ENCODE measurements around the gene RASA3. TPM values are rescaled to one million over a fixed set of nuclear protein-coding genes. Genes with fewer than 3 reads are reported as not detected.
"Not testable (repeated sequence)": the region's sequence is repeated elsewhere in the genome, so short reads cannot be mapped to it uniquely, and the experiment has no call there.

RASA3 gene
- total RNA-seq, 1 experiment from 2014 or later, result 18.6 TPM

DNA sequence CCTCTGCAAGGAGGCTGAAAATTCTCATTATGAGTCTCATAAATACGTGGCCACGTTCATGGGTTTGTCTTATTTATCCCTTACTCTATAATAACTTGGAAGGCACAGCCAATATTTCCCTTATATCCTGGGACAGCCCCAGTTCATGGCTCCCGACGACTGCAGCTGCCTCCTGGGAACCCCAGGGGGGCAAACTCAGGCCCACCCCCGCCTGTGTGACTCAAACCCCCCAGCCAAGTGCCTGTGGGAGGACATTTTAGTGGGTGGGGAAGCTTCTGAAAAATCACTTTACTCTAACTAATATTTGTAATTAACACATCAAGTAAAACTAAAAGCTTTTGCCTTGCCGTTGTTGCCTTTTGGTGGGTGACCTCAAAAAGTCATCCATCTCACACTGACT is 14.3 kb downstream of the RASA3 start (continued):
- no peak for TF ChIP-seq SP1 (IDR thresholded peaks at IDR 0.05; ENCODE audit: low read depth)
- TF ChIP-seq, protein P1, sequence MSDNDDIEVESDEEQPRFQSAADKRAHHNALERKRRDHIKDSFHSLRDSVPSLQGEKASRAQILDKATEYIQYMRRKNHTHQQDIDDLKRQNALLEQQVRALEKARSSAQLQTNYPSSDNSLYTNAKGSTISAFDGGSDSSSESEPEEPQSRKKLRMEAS (IDR thresholded peaks at IDR 0.05), result no peak
- no peak for TF ChIP-seq RAD21 (IDR thresholded peaks at IDR 0.05; ENCODE audit: low read depth)
- no peak for TF ChIP-seq JUND (IDR thresholded peaks at IDR 0.05)
- no peak for TF ChIP-seq EGR1 (IDR thresholded peaks at IDR 0.05; ENCODE audit: low read depth)
- no peak for TF ChIP-seq ELF1 (IDR thresholded peaks at IDR 0.05; ENCODE audit: borderline replicate concordance, low read depth)
- TF ChIP-seq POLR2AphosphoS5 (IDR thresholded peaks at IDR 0.05; ENCODE audit: low read depth, low read length), result no peak
- TF ChIP-seq FOSL1 (IDR thresholded peaks at IDR 0.05; ENCODE audit: low read depth), result no peak
- no peak for TF ChIP-seq POLR2A (IDR thresholded peaks at IDR 0.05; ENCODE audit: borderline replicate concordance, extremely low read depth, insufficient read depth, insufficient read length)

- H3K4me3 ChIP-seq (replicated peaks in 1 of 2; ENCODE audit: low read depth in 1 of 2, low read length in 2 of 2); H3K9me2 ChIP-seq (ENCODE audit: insufficient read depth); H4K20me1 ChIP-seq (ENCODE audit: insufficient read depth); POLR2A ChIA-PET; ATAC-seq; H3K4me2 ChIP-seq (ENCODE audit: low read length); H3K27me3 ChIP-seq (ENCODE audit: insufficient read depth, low read length); H3K9me3 ChIP-seq (ENCODE audit: control insufficient read depth in 1 of 2, insufficient read depth in 1 of 2, low read depth in 1 of 2, low read length in 2 of 2); CTCF ChIA-PET; H3K36me3 ChIP-seq (ENCODE audit: control insufficient read depth in 1 of 2, insufficient read depth in 2 of 2, low read length in 2 of 2); H3K27ac ChIP-seq (ENCODE audit: low read depth, low read length); RAD21 ChIA-PET (ENCODE audit: low non-redundant PET in 1 of 2, low total read pairs in 2 of 2, uncharacterized antibody in 2 of 2, unreplicated experiment in 2 of 2); DNase-seq (ENCODE audit: low read depth, low spot score); BruUV-seq (replicated peaks); H2AFZ ChIP-seq (ENCODE audit: low read depth, low read length, poor library complexity, severe bottlenecking); intact Hi-C loops (cut with micrococcal nuclease); H3K9ac ChIP-seq (ENCODE audit: low read length): not testable (repeated sequence)
- H3K79me2 ChIP-seq (ENCODE audit: insufficient read depth, low read length), result peaks cover 66% of the 10 kb centered on the region
- H3K4me1 ChIP-seq (ENCODE audit: control insufficient read depth in 1 of 2, insufficient read depth in 2 of 2, low read length in 2 of 2), result peaks cover 4 to 39% of the 10 kb centered on the region in 2 experiments; a peak in 3 of 4 replicates
Observed at GRCh38 chr13:114117341-114117874, 15.0 kb downstream of the RASA3 start.

DNA sequence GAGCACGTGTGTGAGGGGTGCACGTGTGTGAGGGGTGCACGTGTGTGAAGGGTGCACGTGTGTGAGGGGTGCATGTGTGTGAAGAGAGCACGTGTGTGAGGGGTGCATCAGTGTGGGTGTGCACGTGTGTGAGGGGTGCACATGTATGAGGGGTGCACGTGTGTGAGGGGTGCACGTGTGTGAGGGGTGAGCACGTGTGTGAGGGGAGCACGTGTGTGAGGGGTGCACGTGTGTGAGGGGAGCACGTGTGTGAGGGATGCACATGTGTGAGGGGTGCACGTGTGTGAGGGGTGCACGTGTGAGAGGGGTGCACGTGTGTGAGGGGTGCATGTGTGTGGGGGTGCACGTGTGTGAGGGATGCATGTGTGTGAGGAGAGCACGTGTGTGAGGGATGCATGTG is 15.7 kb downstream of the RASA3 start:
- RAD21 ChIA-PET (ENCODE audit: low non-redundant PET in 1 of 2, low total read pairs in 2 of 2, uncharacterized antibody in 2 of 2, unreplicated experiment in 2 of 2), result no interaction called here
- Histone ChIP-seq H3K4me3 (replicated peaks in 1 of 2; ENCODE audit: low read depth in 1 of 2, low read length in 2 of 2) (no peak overlapping the region), H2AFZ (ENCODE audit: low read depth, low read length, poor library complexity, severe bottlenecking) (no peak overlapping the region), H3K36me3 (ENCODE audit: control insufficient read depth in 1 of 2, insufficient read depth in 2 of 2, low read length in 2 of 2) (no peaks in the 10 kb centered on the region), H3K4me1 (ENCODE audit: control insufficient read depth in 1 of 2, insufficient read depth in 2 of 2, low read length in 2 of 2) (peaks cover 4 to 39% of the 10 kb centered on the region in 2 experiments; a peak in 3 of 4 replicates), H4K20me1 (ENCODE audit: insufficient read depth) (no peaks in the 10 kb centered on the region), H3K9me2 (ENCODE audit: insufficient read depth) (no peaks in the 10 kb centered on the region), H3K27ac (ENCODE audit: low read depth, low read length) (no peak overlapping the region), H3K9me3 (ENCODE audit: control insufficient read depth in 1 of 2, insufficient read depth in 1 of 2, low read depth in 1 of 2, low read length in 2 of 2) (no peaks in the 10 kb centered on the region), H3K79me2 (ENCODE audit: insufficient read depth, low read length) (peaks cover 64% of the 10 kb centered on the region), H3K4me2 (ENCODE audit: low read length) (no peak overlapping the region), H3K9ac (ENCODE audit: low read length) (no peak overlapping the region), H3K27me3 (ENCODE audit: insufficient read depth, low read length) (no peaks in the 10 kb centered on the region)
- no peak for ATAC-seq
- no TSS peak for BruUV-seq (replicated peaks)
- CTCF ChIA-PET, result no interaction called here
- DNase-seq (ENCODE audit: low read depth, low spot score), result no peak
- intact Hi-C loops (cut with micrococcal nuclease), result no loop called here
- POLR2A ChIA-PET, result no interaction called here
- TF ChIP-seq SIN3A (IDR thresholded peaks at IDR 0.05; ENCODE audit: low read depth), result no peak
- TF ChIP-seq EZH2phosphoT487 (IDR thresholded peaks at IDR 0.05; ENCODE audit: borderline replicate concordance), result no peak
- no peak for TF ChIP-seq YY1 (IDR thresholded peaks at IDR 0.05; ENCODE audit: extremely low read depth, insufficient replicate concordance, low read depth, low read length)
- TF ChIP-seq ZBTB33 (IDR thresholded peaks at IDR 0.05; ENCODE audit: extremely low read depth, insufficient replicate concordance, low read length), result no peak
- TF ChIP-seq ZNF274 (IDR thresholded peaks at IDR 0.05; ENCODE audit: low read depth, low read length), result no peak
- TF ChIP-seq FOSL1 (IDR thresholded peaks at IDR 0.05; ENCODE audit: low read depth), result no peak
- TF ChIP-seq RAD21 (IDR thresholded peaks at IDR 0.05; ENCODE audit: low read depth), result no peak
- TF ChIP-seq, protein P1 (IDR thresholded peaks at IDR 0.05), result no peak
- no peak for TF ChIP-seq JUND (IDR thresholded peaks at IDR 0.05)
- no peak for TF ChIP-seq POLR2A (IDR thresholded peaks at IDR 0.05; ENCODE audit: borderline replicate concordance, extremely low read depth, insufficient read depth, insufficient read length)

All from HCT116 (cell line).